NCI-H2196 (cell line): ENCODE results near the gene EPB41L3.

Experiments
- DNase-seq: peaks from one replicate; lab custom pipeline; 2025; ENCODE audit not compliant: unreplicated experiment; lab: John Stamatoyannopoulos, UW

Gene EPB41L3

DNA sequence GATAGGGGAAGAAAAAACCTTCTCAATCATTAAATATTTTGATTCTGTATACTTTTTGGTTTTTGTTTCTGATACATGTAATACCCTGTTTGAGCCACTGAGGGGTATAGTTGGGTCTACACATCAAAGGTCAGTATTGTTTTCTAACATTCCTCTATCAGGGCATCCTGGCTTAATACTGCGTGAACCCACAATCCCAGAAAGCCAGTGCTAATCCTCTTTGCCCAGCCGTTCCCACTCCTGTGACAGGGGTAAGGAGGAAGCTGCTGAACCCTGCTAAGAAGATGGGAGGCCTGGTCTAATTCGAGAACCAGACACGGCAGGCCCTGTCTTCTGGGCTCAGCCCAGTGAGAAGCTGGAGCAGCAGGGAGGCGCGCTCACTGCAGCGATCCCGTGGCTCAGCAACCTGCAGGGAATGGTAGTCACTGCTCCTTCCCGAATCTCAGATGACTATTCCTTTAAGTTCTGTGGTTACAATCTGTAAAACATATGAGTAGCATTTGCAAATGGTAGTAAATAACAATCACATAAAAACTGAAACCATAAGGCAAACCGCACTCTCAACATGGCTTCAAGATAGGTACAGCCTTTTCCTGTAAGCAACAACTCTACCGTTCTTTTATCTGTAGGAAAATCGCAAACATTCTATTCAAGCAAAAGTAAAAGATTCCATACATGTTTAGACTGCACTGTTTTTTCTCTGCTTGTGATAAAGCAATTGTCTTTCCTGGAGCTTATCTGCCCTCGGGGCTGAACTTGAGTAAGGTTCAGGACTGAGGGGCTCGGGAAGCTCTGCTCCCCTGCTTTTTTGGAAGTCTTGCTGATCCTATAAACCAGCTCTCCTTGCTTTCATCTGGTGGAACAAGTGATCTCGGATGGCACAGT is 87.0 kb downstream of the EPB41L3 start:
- no peak for DNase-seq

GRCh38 chr18:5455674-5456073 is 88.1 kb downstream of the EPB41L3 start:
- DNase-seq: no peak

GRCh38 chr18:5452943-5453443 is 90.8 kb downstream of the EPB41L3 start:
- no peak for DNase-seq

DNA sequence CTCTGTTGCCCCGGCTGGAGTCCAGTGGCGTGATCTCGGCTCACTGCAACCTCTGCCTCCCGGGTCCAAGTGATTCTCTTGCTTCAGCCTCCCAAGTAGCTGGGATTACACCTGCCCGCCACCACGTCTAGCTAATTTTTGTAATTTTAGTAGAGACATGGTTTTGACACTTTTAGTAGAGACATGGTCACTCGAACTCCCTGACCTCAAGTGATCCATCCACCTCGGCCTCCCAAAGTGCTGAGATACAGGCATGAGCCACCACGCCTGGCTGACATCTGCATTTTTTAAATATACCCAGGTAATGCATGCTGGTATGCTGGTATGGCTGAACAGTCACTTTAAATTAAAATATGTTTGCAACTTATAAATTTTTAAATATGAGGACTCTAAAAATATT is 91.9 kb downstream of the EPB41L3 start:
- no peak for DNase-seq

- DNase-seq: no peak
Measured at GRCh38 chr18:5451150-5451549, 92.6 kb downstream of the EPB41L3 start.

DNA sequence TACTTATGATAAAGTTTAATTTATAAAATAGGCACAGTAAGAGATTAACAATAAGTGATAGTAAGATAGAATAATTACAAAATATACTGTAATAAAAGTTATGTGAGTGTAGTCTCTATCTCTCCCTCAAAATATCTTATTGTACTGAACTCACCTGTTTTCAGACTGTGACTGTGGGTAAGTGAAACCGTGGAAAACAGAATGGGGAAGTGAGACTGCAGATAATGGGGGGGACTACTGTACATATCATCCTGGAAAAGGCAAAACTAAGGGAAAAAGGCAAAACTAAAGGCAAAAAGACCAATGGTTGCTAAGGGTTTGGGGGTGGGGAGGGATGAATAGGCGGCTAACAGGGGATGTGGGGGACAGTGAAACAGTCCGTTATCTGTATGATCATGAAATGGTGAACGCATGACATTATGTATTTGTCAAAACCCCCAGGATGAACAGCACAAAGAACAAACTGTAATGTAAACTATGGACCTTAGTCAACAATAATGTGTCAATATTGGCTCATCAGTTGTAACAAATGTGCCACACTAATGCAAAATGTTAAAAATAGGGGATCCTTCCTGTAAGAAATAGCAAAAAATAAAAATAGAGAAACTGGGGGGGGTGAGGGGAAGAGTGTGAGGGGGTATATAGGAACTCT is 93.8 kb downstream of the EPB41L3 start:
- no peak for DNase-seq

GRCh38 chr18:5447442-5447841 is 96.4 kb downstream of the EPB41L3 start:
- DNase-seq: no peak

GRCh38 chr18:5444847-5445246 is 99.0 kb downstream of the EPB41L3 start:
- no peak for DNase-seq

DNA sequence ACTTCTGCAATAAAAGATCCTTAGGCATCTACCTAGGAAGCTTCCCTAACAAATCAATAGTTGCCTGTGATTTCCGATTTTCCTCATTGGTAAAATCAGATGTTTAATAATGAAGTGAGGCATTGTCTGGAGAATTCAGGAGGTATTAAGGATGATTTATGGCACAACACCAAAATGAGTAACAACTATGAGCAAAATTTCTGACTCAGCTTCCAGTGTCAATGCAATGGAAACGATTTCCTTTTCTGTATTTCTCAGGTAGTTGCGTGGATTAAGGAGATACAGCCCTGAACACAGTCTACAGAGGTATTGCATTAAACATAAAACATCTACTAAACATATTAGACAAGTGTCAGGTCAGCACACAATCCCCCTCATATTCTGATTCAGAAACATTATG is 99.5 kb downstream of the EPB41L3 start:
- DNase-seq: no peak

DNA sequence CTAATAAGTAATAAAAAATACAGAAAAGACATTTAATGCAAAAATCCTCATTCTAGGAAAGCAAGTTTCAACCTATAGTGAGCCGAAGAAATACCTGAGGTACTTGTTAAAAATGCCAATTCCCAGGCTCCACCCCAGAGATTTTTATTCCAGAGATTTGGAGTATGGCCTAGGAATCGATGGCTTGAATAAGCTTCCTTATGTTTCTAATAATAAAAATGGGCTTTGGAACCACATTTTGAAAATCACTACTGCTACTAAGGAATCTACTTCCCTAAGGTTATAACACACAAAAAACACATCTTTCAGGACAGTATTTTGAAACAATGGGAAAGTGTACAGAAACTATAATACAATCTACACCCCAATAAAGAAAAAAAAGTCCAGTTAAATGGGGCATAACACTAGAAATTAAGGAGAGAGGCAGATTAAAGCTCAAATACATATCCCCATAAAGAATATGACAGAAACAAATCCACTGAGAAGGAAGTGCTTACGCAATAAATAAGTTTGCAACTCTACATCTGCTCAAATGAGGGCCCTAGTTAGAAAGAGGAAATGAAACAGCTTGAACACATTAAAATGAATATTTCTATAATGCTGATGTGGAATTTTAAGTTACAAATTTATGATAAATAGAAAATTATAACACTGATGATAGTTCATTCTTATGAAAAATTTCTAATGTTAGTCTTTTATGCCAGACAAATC is 103.7 kb downstream of the EPB41L3 start:
- DNase-seq: no peak

GRCh38 chr18:5434425-5434824 is 109.4 kb downstream of the EPB41L3 start:
- no peak for DNase-seq

- DNase-seq: no peak
Measured at GRCh38 chr18:5431836-5432575, 111.8 kb downstream of the EPB41L3 start.

- DNase-seq: no peak
Measured at GRCh38 chr18:5430131-5430530, 113.7 kb downstream of the EPB41L3 start.

DNA sequence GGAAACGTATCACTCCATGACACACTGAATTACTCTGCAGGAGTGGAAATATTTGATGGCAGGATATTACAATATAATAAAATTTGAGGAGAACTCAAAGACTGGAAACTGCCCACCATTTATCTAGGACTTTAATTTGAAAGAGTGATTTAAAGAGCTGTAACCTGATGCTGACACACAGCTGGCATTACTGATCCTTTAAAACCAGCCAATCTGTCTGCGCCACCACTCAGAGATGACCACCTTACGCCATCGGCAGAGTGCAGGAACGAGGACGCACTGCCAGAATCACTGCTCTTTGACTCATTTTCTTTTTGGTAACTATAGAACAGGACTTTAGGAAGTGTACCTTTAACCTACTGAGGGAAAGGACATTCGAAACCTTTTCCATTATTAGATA is 114.1 kb downstream of the EPB41L3 start:
- no peak for DNase-seq

- no peak for DNase-seq
Measured at GRCh38 chr18:5425721-5426120, 118.1 kb downstream of the EPB41L3 start.

- DNase-seq: peak; percentile 60
Measured at GRCh38 chr18:5424903-5425664, 118.7 kb downstream of the EPB41L3 start.

DNA sequence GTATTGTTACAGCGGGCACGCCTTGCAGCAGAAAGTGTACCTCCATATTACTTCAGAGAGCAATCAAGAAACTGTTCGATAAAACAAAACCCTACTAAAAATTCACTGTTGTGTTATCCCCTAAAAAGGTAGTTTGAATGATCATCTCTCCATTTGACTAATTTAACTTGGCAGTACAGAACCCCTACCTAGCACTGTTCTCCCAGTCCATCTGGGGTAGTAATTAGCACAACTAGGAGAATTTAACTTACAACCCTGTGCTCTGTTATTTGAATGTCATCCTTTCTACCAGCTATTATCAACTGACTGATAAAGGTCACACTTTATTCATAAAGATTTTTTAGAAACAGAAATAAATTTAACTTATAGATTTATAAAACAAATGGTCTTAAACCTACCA is 121.2 kb downstream of the EPB41L3 start:
- DNase-seq: no peak

DNA sequence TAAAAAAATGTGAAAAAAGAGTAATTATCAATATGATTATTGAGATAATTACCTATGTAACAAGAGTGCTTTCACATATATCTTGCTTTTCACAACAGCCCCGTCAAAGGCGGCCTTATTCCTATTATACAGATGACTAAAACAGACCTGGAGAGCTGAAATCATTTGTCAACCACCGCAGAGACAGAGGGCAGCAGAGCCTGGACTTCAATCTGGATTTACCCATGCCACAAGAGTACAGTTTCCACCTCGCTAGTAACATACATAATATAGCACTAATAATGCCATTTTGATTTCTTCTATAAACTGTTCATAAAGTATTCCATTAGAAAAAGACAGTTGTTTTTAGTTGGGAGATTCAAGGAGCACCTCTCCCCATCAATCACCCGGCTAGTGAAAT is 121.8 kb downstream of the EPB41L3 start:
- DNase-seq: no peak

GRCh38 chr18:5420906-5421305 is 122.9 kb downstream of the EPB41L3 start:
- no peak for DNase-seq

- no peak for DNase-seq
Measured at GRCh38 chr18:5419601-5420000, 124.2 kb downstream of the EPB41L3 start.
